Myocyte (in vitro differentiated cells): ENCODE results near the gene ALDH3A2. TPM values are rescaled to one million over a fixed set of nuclear protein-coding genes. Genes with fewer than 3 reads are reported as not detected.
"Not testable (repeated sequence)": the region's sequence is repeated elsewhere in the genome, so short reads cannot be mapped to it uniquely, and the experiment has no call there.

ENCODE experiments used
- DNase-seq: peaks from one replicate; pipeline ENCODE4 v3.0.0-alpha.2; 2012; ENCODE audit warnings: low read depth
- total RNA-seq: library from RNA; depleted of rRNA; stranded (reverse); fragments of >200 nt; gene quantifications from 2 replicates; pipeline ENCODE4 v1.2.3, GENCODE V29; 2014

The ALDH3A2 gene
- total RNA-seq, 1 donor from 2014 or later: 137 TPM

GRCh38 chr17:19677736-19678379 is 29.3 kb downstream of the ALDH3A2 start:
- DNase-seq: no peak

- no peak for DNase-seq
Measured at GRCh38 chr17:19678581-19679453, 30.3 kb downstream of the ALDH3A2 start.

- no peak for DNase-seq
Measured at GRCh38 chr17:19683117-19683516, 34.6 kb downstream of the ALDH3A2 start.

- DNase-seq: not testable (repeated sequence)
Measured at GRCh38 chr17:19684909-19685580, 36.5 kb downstream of the ALDH3A2 start.

- no peak for DNase-seq
Measured at GRCh38 chr17:19686400-19687090, 38.0 kb downstream of the ALDH3A2 start.

- no peak for DNase-seq
Measured at GRCh38 chr17:19702217-19702641, 53.7 kb downstream of the ALDH3A2 start.

GRCh38 chr17:19703106-19703827 is 54.7 kb downstream of the ALDH3A2 start:
- peak; percentile 87 for DNase-seq

GRCh38 chr17:19703828-19704613 is 55.5 kb downstream of the ALDH3A2 start:
- DNase-seq: no peak

GRCh38 chr17:19705201-19705600 is 56.6 kb downstream of the ALDH3A2 start:
- DNase-seq: no peak

- no peak for DNase-seq
Measured at GRCh38 chr17:19705771-19706770, 57.5 kb downstream of the ALDH3A2 start.

GRCh38 chr17:19706791-19707727 is 58.5 kb downstream of the ALDH3A2 start:
- DNase-seq: no peak

- no peak for DNase-seq
Measured at GRCh38 chr17:19707728-19708221, 59.2 kb downstream of the ALDH3A2 start.

GRCh38 chr17:19708431-19709175 is 60.1 kb downstream of the ALDH3A2 start:
- DNase-seq: no peak

- no peak for DNase-seq
Measured at GRCh38 chr17:19709841-19710240, 61.3 kb downstream of the ALDH3A2 start.

GRCh38 chr17:19712436-19713004 is 64.0 kb downstream of the ALDH3A2 start:
- no peak for DNase-seq

GRCh38 chr17:19713462-19713861 is 64.9 kb downstream of the ALDH3A2 start:
- DNase-seq: no peak
